Liver (tissue), 9 donors: ENCODE measurements around the gene SNRNP27. TPM values are rescaled to one million over a fixed set of nuclear protein-coding genes. Genes with fewer than 3 reads are reported as not detected.

Experiments
- DNase-seq: peaks from one replicate; pipeline ENCODE4 v3.0.0-alpha.2; 2017; ENCODE audit warnings: low spot score
- H3K27ac ChIP-seq, 2 donors: one replicate each; pipeline ENCODE4 v1.7.0; 2013; ENCODE audit warnings: inconsistent platforms in 2 of 2, low read length in 2 of 2, control low read depth in 1 of 2, low read depth in 1 of 2, mild to moderate bottlenecking in 1 of 2
- H3K27me3 ChIP-seq, 4 donors: one replicate each; pipeline versions ENCODE4 v1.6.1 to v1.7.0; 2013; ENCODE audit warnings: low read length in 3 of 4, inconsistent platforms in 1 of 4, mild to moderate bottlenecking in 1 of 4, moderate library complexity in 1 of 4; ENCODE audit not compliant: control insufficient read depth in 4 of 4, insufficient read depth in 4 of 4
- H3K36me3 ChIP-seq, 4 donors: one replicate each; pipeline versions ENCODE4 v1.6.1 to v1.7.0; 2013; ENCODE audit warnings: low read length in 3 of 4, mild to moderate bottlenecking in 3 of 4, low read depth in 1 of 4, moderate library complexity in 1 of 4; ENCODE audit not compliant: control insufficient read depth in 4 of 4, insufficient read depth in 3 of 4
- H3K4me1 ChIP-seq, 4 donors: one replicate each; pipeline versions ENCODE4 v1.6.1 to v1.7.0; 2013; ENCODE audit warnings: low read length in 3 of 4, mild to moderate bottlenecking in 3 of 4, moderate library complexity in 1 of 4; ENCODE audit not compliant: control insufficient read depth in 4 of 4, insufficient read depth in 4 of 4
- H3K4me3 ChIP-seq, 3 donors: one replicate each; pipeline versions ENCODE4 v1.6.1 to v1.7.0; 2013; ENCODE audit warnings: low read length in 3 of 3, control low read depth in 1 of 3, low read depth in 1 of 3, mild to moderate bottlenecking in 1 of 3
- H3K9ac ChIP-seq, 2 donors: one replicate each; pipeline ENCODE4 v1.7.0; 2013; ENCODE audit warnings: low read length in 2 of 2, mild to moderate bottlenecking in 2 of 2, moderate library complexity in 2 of 2, control low read depth in 1 of 2, low read depth in 1 of 2
- H3K9me3 ChIP-seq, 4 donors: one replicate each; pipeline versions ENCODE4 v1.6.1 to v1.7.0; 2013; ENCODE audit warnings: low read length in 3 of 4; ENCODE audit not compliant: control insufficient read depth in 4 of 4
- CTCF ChIP-seq: fragments of 150-350 bp; IDR thresholded peaks from 2 replicates; pipeline ENCODE4 v1.5.1; 2017; ENCODE audit warnings: improper control_type of control experiment, low read depth, low read length; ENCODE audit not compliant: missing input control
- GABPA ChIP-seq, 2 donors: IDR thresholded peaks in 1 of 2; conservative IDR thresholded peaks in 1 of 2; 2 replicates each; pipeline ENCODE4 v1.6.1; 2016; ENCODE audit warnings: antibody characterized with exemption in 2 of 2, mild to moderate bottlenecking in 1 of 2, moderate library complexity in 1 of 2
- HNF4A ChIP-seq, 2 donors: conservative IDR thresholded peaks; 2 replicates each; pipeline ENCODE4 v1.6.1; 2016; ENCODE audit warnings: antibody characterized with exemption in 2 of 2, mild to moderate bottlenecking in 2 of 2
- JUND ChIP-seq, 2 donors: IDR thresholded peaks; 2 replicates each; pipeline ENCODE4 v1.6.1; 2016; ENCODE audit warnings: antibody characterized with exemption in 2 of 2
- MAX ChIP-seq: IDR thresholded peaks from 2 replicates; pipeline ENCODE4 v1.6.1; 2016; ENCODE audit warnings: antibody characterized with exemption
- NR2F2 ChIP-seq: IDR thresholded peaks from 2 replicates; pipeline ENCODE4 v1.6.1; 2016; ENCODE audit warnings: antibody characterized with exemption
- RAD21 ChIP-seq, 2 donors: IDR thresholded peaks; 2 replicates each; pipeline ENCODE4 v1.6.1; 2016; ENCODE audit warnings: antibody characterized with exemption in 2 of 2, mild to moderate bottlenecking in 2 of 2
- REST ChIP-seq: IDR thresholded peaks from 2 replicates; pipeline ENCODE4 v1.6.1; 2016; ENCODE audit warnings: antibody characterized with exemption, mild to moderate bottlenecking
- RXRA ChIP-seq, 2 donors: IDR thresholded peaks; 2 replicates each; pipeline ENCODE4 v1.6.1; 2017 to 2018; ENCODE audit warnings: antibody characterized with exemption in 2 of 2, mild to moderate bottlenecking in 1 of 2
- SP1 ChIP-seq: IDR thresholded peaks from 2 replicates; pipeline ENCODE4 v1.6.1; 2018; ENCODE audit warnings: antibody characterized with exemption, mild to moderate bottlenecking
- YY1 ChIP-seq: IDR thresholded peaks from 2 replicates; pipeline ENCODE4 v1.6.1; 2016; ENCODE audit warnings: antibody characterized with exemption, mild to moderate bottlenecking
- WGBS: extraction: QIAGEN DNeasy Blood & Tissue Kit; methylation state at CpG from one replicate; pipeline ENCODE4 v1.1.7; 2013; 5-methylcytosine and 5-hydroxymethylcytosine counted together
- polyA plus RNA-seq, 2 donors: library from polyadenylated mRNA; stranded (reverse) in 1 of 2; unstranded in 1 of 2; fragments of 200-250 nt in 1 of 2; fragments of >200 nt in 1 of 2; fragmentation: Nextera tagmentation in 1 of 2; extraction: Ambion mirVana in 1 of 2; gene quantifications; one replicate each; pipeline versions ENCODE4 v1.2.1 to v1.2.3, GENCODE V29; 2013 to 2015
- total RNA-seq, 2 donors: library from RNA; depleted of rRNA; stranded (reverse); fragments of >200 nt; gene quantifications; one replicate each; pipeline ENCODE4 v1.2.3, GENCODE V29; 2014
- donor health status: healthy.
- donor health status: healthy.
- donor health status: healthy.
- donor health status: healthy.
- donor health status: healthy.

SNRNP27 gene
- total and polyA plus RNA-seq, 4 donors: 16.8 to 28.7 (median 20.0) TPM

GRCh38 chr2:69932596-69932922 lies 38.8 kb downstream of the SNRNP27 start:
- no peaks in the 10 kb centered on the region for H3K9me3 ChIP-seq
- DNase-seq: no peak
- H3K27me3 ChIP-seq: no peaks in the 10 kb centered on the region
- peaks cover 12 to 23% (median 18%) of the 10 kb centered on the region in 4 donors for H3K36me3 ChIP-seq
- H3K4me1 ChIP-seq: peaks cover 0 to 8% (median 3%) of the 10 kb centered on the region in 4 donors
- no peak overlapping the region for H3K27ac ChIP-seq
- WGBS: 85% methylated on average over 1 of the region's 1 CpG
- no peak overlapping the region for H3K4me3 ChIP-seq
- H3K9ac ChIP-seq: no peak overlapping the region
- TF ChIP-seq YY1 (no peak), REST (no peak), NR2F2 (no peak), RXRA (IDR thresholded peaks at IDR 0.05) (no peak)

- H3K4me3 ChIP-seq: no peak overlapping the region
- no peak for DNase-seq
- no peaks in the 10 kb centered on the region for H3K27me3 ChIP-seq
- no peaks in the 10 kb centered on the region for H3K9me3 ChIP-seq
- TF ChIP-seq RAD21 (IDR thresholded peaks at IDR 0.05) (no peak), SP1 (no peak), GABPA (IDR thresholded peaks at IDR 0.05 in 1 of 2, conservative IDR thresholded peaks at IDR 0.05 in 1 of 2) (no peak), MAX (peak; percentile 16), RXRA (IDR thresholded peaks at IDR 0.05) (no peak)
- H3K27ac ChIP-seq: peak overlapping the region in 1 of 2 donors; percentile 15
- H3K36me3 ChIP-seq: peaks cover 17 to 29% (median 24%) of the 10 kb centered on the region in 4 donors
- no peak overlapping the region for H3K9ac ChIP-seq
- H3K4me1 ChIP-seq: peaks cover 0 to 8% (median 3%) of the 10 kb centered on the region in 4 donors
Measured at GRCh38 chr2:69933254-69933828, 39.6 kb downstream of the SNRNP27 start.

GRCh38 chr2:69933839-69934613 lies 40.3 kb downstream of the SNRNP27 start:
- no peaks in the 10 kb centered on the region for H3K9me3 ChIP-seq
- peak overlapping the region in 1 of 2 donors; percentile 15 for H3K27ac ChIP-seq
- TF ChIP-seq JUND (IDR thresholded peaks at IDR 0.05) (peak in 1 of 2 donors; percentile 20), SP1 (no peak), CTCF (no peak), YY1 (no peak), HNF4A (conservative IDR thresholded peaks at IDR 0.05) (peak; percentile 40 to 51)
- H3K27me3 ChIP-seq: no peaks in the 10 kb centered on the region
- DNase-seq: no peak
- peaks cover 13 to 35% (median 28%) of the 10 kb centered on the region in 4 donors for H3K36me3 ChIP-seq
- no peak overlapping the region for H3K9ac ChIP-seq
- 56% methylated on average over 4 of the region's 4 CpGs for WGBS
- no peak overlapping the region for H3K4me3 ChIP-seq
- H3K4me1 ChIP-seq: peaks cover 0 to 8% (median 3%) of the 10 kb centered on the region in 4 donors
